K562 (cell line): Measurements from ENCODE around the gene PRKAR2B. TPM values are rescaled to one million over a fixed set of nuclear protein-coding genes. Genes with fewer than 3 reads are reported as not detected.

ENCODE experiments used
- ATF4 ChIP-seq: fragments of 450-650 bp; formaldehyde crosslinking; IDR thresholded peaks from 2 replicates; pipeline ENCODE4 v1.4.0; 2022; ENCODE audit warnings: mild to moderate bottlenecking, moderate library complexity
- BMI1 ChIP-seq: fragments of 150-350 bp; IDR thresholded peaks from 2 replicates; pipeline ENCODE4 v1.6.1; 2014; ENCODE audit warnings: low read length
- EP300 ChIP-seq: IDR thresholded peaks from 2 replicates; pipeline ENCODE4 v1.6.1; 2012; ENCODE audit warnings: low read length, improper control_type of control experiment
- FOSL1 ChIP-seq: fragments of 200-800 bp; sonication (Bioruptor generic); conservative IDR thresholded peaks from 2 replicates; pipeline ENCODE4 v1.6.1; 2016; ENCODE audit warnings: missing genetic modification characterization, missing compliant biosample characterization
- GABPB2 ChIP-seq: fragments of 250-450 bp; sonication (Bioruptor Pico); conservative IDR thresholded peaks from 2 replicates; pipeline ENCODE4 v1.5.1; 2021; ENCODE audit warnings: mild to moderate bottlenecking
- HNRNPH1 ChIP-seq: fragments of 200-400 bp; formaldehyde crosslinking; optimal IDR thresholded peaks from 2 replicates; pipeline ENCODE3; 2017; ENCODE audit warnings: low read depth, mild to moderate bottlenecking, low read length, moderate library complexity
- KAT8 ChIP-seq: fragments of 450-650 bp; IDR thresholded peaks from 2 replicates; pipeline ENCODE4 v1.6.1; 2016; ENCODE audit warnings: low read depth, mild to moderate bottlenecking
- MECOM ChIP-seq: fragments of 250-450 bp; sonication (Bioruptor Pico); IDR thresholded peaks from 2 replicates; pipeline ENCODE4 v1.8.0; 2022; ENCODE audit warnings: inconsistent platforms
- NFRKB ChIP-seq: fragments of 450-650 bp; IDR thresholded peaks from 2 replicates; pipeline ENCODE4 v1.6.1; 2016; ENCODE audit warnings: low read depth
- RBM15 ChIP-seq: fragments of 200-400 bp; formaldehyde crosslinking; IDR thresholded peaks from 2 replicates; pipeline ENCODE4 v1.6.1; 2018; ENCODE audit warnings: mild to moderate bottlenecking, low read length, moderate library complexity; ENCODE audit not compliant: insufficient read depth
- SRSF3 ChIP-seq: fragments of 200-400 bp; formaldehyde crosslinking; IDR thresholded peaks from 2 replicates; pipeline ENCODE4 v1.6.1; 2016; ENCODE audit warnings: mild to moderate bottlenecking, low read length, moderate library complexity; ENCODE audit not compliant: insufficient read depth
- ZBTB11 ChIP-seq, 3 experiments: fragments of 200-800 bp in 1 of 3; fragments of 250-450 bp in 1 of 3; fragments of 450-650 bp in 1 of 3; sonication (Bioruptor Pico) in 1 of 3; sonication (Bioruptor generic) in 1 of 3; formaldehyde crosslinking in 1 of 3; IDR thresholded peaks; 2 replicates each; pipeline versions ENCODE4 v1.6.1 to v1.8.0; 2016 to 2022; ENCODE audit warnings: mild to moderate bottlenecking in 2 of 3, missing genetic modification characterization in 2 of 3, missing compliant biosample characterization in 1 of 3, moderate library complexity in 1 of 3
- ZBTB49 ChIP-seq: sonication (generic); formaldehyde crosslinking; IDR thresholded peaks from 2 replicates; pipeline ENCODE4 v1.8.0; 2022; ENCODE audit warnings: missing genetic modification reagents, mild to moderate bottlenecking, borderline replicate concordance
- ZNF23 ChIP-seq: fragments of 250-450 bp; sonication (Bioruptor Pico); IDR thresholded peaks from 2 replicates; pipeline ENCODE4 v1.4.0; 2020; ENCODE audit warnings: mild to moderate bottlenecking
- ZNF239 ChIP-seq: fragments of 250-450 bp; sonication (Bioruptor Pico); IDR thresholded peaks from 2 replicates; pipeline ENCODE4 v1.4.0; 2020; ENCODE audit warnings: mild to moderate bottlenecking
- ZNF263 ChIP-seq: sonication (generic); formaldehyde crosslinking; IDR thresholded peaks from 2 replicates; pipeline ENCODE4 v1.8.0; 2022; ENCODE audit warnings: mild to moderate bottlenecking, missing genetic modification reagents, borderline replicate concordance
- ZNF644 ChIP-seq: fragments of 200-800 bp; sonication (Bioruptor generic); IDR thresholded peaks from 2 replicates; pipeline ENCODE4 v1.6.1; 2016; ENCODE audit warnings: low read depth, missing genetic modification characterization, missing compliant biosample characterization
- ZNF76 ChIP-seq: fragments of 250-450 bp; sonication (Bioruptor Pico); IDR thresholded peaks from 2 replicates; pipeline ENCODE4 v1.4.0; 2020; ENCODE audit warnings: mild to moderate bottlenecking, moderate library complexity, borderline replicate concordance
- polyA plus RNA-seq, 8 experiments: library from polyadenylated mRNA; depleted of rRNA in 4 of 8; stranded (reverse) in 5 of 8; unstranded in 3 of 8; fragments of >200 nt; fragmentation: Nextera tagmentation in 2 of 8; fragmentation: Illumina TruSeq in 1 of 8; extraction: Ambion mirVana in 2 of 8; extraction: Trizol in 1 of 8; gene quantifications; 2 replicates each; pipeline versions ENCODE4 v1.2.1 to v1.2.3, GENCODE V29; 2011 to 2014; ENCODE audit warnings: inconsistent platforms in 1 of 8, missing spikeins in 1 of 8
- total RNA-seq, 7 experiments: library from RNA; depleted of rRNA in 6 of 7; stranded (reverse); fragments of >200 nt in 6 of 7; fragmentation: Illumina TruSeq in 2 of 7; extraction: Trizol in 2 of 7; gene quantifications; 2 replicates each; pipeline versions ENCODE4 v1.2.1 to v1.2.3, GENCODE V29; 2011 to 2021; ENCODE audit warnings: low replicate concordance in 1 of 7

PRKAR2B gene
- total and polyA plus RNA-seq, 9 of the 15 experiments (the other 6 are each of a cell fraction or from before 2014, with no cell fraction given), result 59.0 to 173 (median 129) TPM

- TF ChIP-seq ZNF23 (CRISPR knock-in tag), result no peak
- no peak for TF ChIP-seq MECOM (CRISPR knock-in tag)
- no peak for TF ChIP-seq ATF4 (CRISPR knock-in tag)
- TF ChIP-seq FOSL1 (tag), result no peak; the same call in 1 of the 2 replicates
- TF ChIP-seq EP300, result no peak; the same call in 1 of the 2 replicates
- no peak for TF ChIP-seq SRSF3
- TF ChIP-seq ZBTB11 (CRISPR knock-in tag; IDR thresholded peaks at IDR 0.05), result peak in 1 of 3 experiments; percentile 87; a peak in 3 of 6 replicates
- peak; percentile 19; the same call in 1 of the 2 replicates for TF ChIP-seq ZNF644 (tag)
- no peak for TF ChIP-seq ZBTB49 (CRISPR knock-in tag)
- no peak; the same call in 1 of the 2 replicates for TF ChIP-seq ZNF263
- no peak for TF ChIP-seq RBM15
- no peak for TF ChIP-seq ZNF76
- TF ChIP-seq BMI1, result no peak
- TF ChIP-seq KAT8, result no peak
- no peak for TF ChIP-seq ZNF239
- no peak for TF ChIP-seq GABPB2 (CRISPR knock-in tag)
- TF ChIP-seq HNRNPH1, result no peak
- TF ChIP-seq NFRKB, result peak; percentile 100
Measured at GRCh38 chr7:107168233-107169119, 124.0 kb downstream of the PRKAR2B start, which contains the start of gene HBP1 (continued).
